Right cardiac atrium (tissue), 5 donors: ENCODE measurements around the gene RRH. TPM values are rescaled to one million over a fixed set of nuclear protein-coding genes. Genes with fewer than 3 reads are reported as not detected.
"Not testable (repeated sequence)": the region's sequence is repeated elsewhere in the genome, so short reads cannot be mapped to it uniquely, and the experiment has no call there.

Source experiments
- ATAC-seq, 2 donors: fragments of 200-7000 bp; cut with Tn5 transposase; one replicate each; pipeline versions ENCODE4 v1.8.0 to v1.9.1; 2020; ENCODE audit warnings: moderate library complexity in 2 of 2, mild to moderate bottlenecking in 1 of 2
- DNase-seq, 3 donors: peaks; one replicate each; pipeline ENCODE4 v3.0.0-alpha.2; 2020
- H3K27ac ChIP-seq: one replicate; pipeline ENCODE4 v1.5.1; 2013; ENCODE audit warnings: mild to moderate bottlenecking, low read length, control low read depth, moderate library complexity
- H3K27me3 ChIP-seq: one replicate; pipeline ENCODE4 v1.6.1; 2013; ENCODE audit not compliant: control insufficient read depth, insufficient read depth
- H3K4me1 ChIP-seq: one replicate; pipeline ENCODE4 v1.6.1; 2013; ENCODE audit warnings: low read length; ENCODE audit not compliant: control insufficient read depth, insufficient read depth
- H3K4me3 ChIP-seq: one replicate; pipeline ENCODE4 v1.5.1; 2013; ENCODE audit warnings: low read length, control low read depth
- H3K9me3 ChIP-seq: one replicate; pipeline ENCODE4 v1.6.1; 2013; ENCODE audit warnings: low read length; ENCODE audit not compliant: control insufficient read depth
- WGBS: extraction: QIAGEN DNeasy Blood & Tissue Kit; methylation state at CpG from one replicate; pipeline ENCODE4 v1.1.7; 2013; 5-methylcytosine and 5-hydroxymethylcytosine counted together
- intact Hi-C, 4 donors: fragments of 100-400 bp; cut with DNase I; formaldehyde crosslinking; loops; one replicate each; pipeline versions ENCODE4 v1.11.0 to v1.14.0; 2022 to 2023
- polyA plus RNA-seq: library from polyadenylated mRNA; stranded (reverse); fragments of 200-250 nt; gene quantifications from one replicate; pipeline ENCODE4 v1.2.3, GENCODE V29; 2013
- total RNA-seq, 4 donors: library from RNA; stranded (reverse); fragmentation: NEBNext Ultra II Directional; extraction: Animal tissue kit (Norgen Biotek cat#: 25700); gene quantifications; one replicate each; pipeline ENCODE4 v1.2.1, GENCODE V29; 2021
- donor health status: healthy with polysubstance abuse.
- donor health status: DM: no; HTN: yes; CAD: no.
- donor health status: DM: no; HTN: no; CAD: no.
- donor health status: DM: no; HTN: yes; CAD: no; lungs with severe emphysema.
- donor health status: DM: yes; HTN: yes; CAD: no.

Gene RRH
- total and polyA plus RNA-seq, 5 donors, result 0.21 to 0.23 TPM; not detected in 3

DNA sequence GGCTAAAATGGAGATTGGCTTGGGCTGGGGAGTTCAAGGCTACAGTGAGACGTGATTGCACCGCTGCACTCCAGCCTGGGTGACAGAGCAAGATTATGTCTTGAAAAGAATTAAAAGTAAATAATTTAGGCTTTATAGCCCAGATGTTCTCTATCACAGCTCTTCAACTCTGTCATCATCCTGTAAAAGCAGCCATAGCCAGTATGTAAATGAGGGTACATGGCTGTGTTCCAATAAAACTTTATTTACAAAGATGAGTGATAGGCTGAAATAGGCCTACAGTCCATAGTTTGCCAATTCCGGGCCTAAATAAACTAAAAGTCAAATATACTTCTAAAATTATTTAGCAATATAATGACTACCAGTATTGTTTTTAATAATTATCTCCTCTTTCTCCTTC is 9.2 kb downstream of the RRH start:
- H3K27me3 ChIP-seq, result no peaks in the 10 kb centered on the region
- H3K9me3 ChIP-seq, result no peaks in the 10 kb centered on the region
- DNase-seq (no peak), ATAC-seq (no peak)
- no peak overlapping the region for H3K4me3 ChIP-seq
- intact Hi-C loops, result no loop called here
- H3K4me1 ChIP-seq, result no peaks in the 10 kb centered on the region
- WGBS, result 77% methylated on average over 3 of the region's 3 CpGs
- no peak overlapping the region for H3K27ac ChIP-seq

DNA sequence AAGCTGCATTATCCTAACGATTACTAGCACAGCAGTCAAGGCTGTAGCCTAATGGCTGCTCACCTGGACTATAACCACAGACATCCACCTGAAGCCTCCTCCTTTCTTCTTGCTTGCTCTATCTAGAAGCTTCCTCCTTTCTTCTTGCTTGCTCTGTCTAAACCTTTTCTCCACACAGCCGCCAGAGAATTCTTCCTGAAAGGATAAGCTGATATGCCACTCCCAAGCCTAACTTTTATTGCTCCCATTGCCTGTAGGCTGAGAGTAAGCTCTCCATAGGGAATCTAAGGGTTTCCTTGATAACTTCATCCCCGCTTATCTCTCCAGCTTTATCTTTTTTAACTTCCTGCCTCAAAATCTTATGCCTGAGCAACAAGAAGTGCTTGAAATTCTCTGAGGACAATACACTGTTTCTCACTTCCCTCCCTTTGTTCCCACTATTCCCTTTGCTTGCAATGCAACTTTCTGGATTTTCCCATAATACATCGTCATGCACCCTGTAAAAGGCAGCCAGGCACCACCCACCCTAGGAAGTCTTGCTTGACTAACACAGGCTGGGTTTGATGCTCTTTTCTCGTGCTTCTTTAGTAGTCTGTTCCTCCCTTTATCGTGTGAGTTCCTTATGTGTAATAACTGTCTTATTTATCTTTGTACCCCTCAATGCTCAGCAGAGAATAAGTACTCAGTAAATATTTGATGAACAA is 18.8 kb downstream of the RRH start:
- no peak overlapping the region for H3K27ac ChIP-seq
- H3K27me3 ChIP-seq, result no peaks in the 10 kb centered on the region
- intact Hi-C loops, result no loop called here
- WGBS, result 32% methylated on average over 6 of the region's 6 CpGs
- H3K4me3 ChIP-seq, result no peak overlapping the region
- no peaks in the 10 kb centered on the region for H3K9me3 ChIP-seq
- no peaks in the 10 kb centered on the region for H3K4me1 ChIP-seq
- ATAC-seq, result no peak
- no peak for DNase-seq

- DNase-seq (no peak), ATAC-seq (no peak)
- no peak within 1 kb of the TSS for H3K27ac ChIP-seq
- no peaks in the 10 kb centered on the region for H3K4me1 ChIP-seq
- no peaks in the 10 kb centered on the region for H3K27me3 ChIP-seq
- intact Hi-C loops, result no loop called here
- H3K9me3 ChIP-seq, result no peaks in the 10 kb centered on the region
- H3K4me3 ChIP-seq, result no peak within 1 kb of the TSS
- 84% methylated on average over 5 of the region's 5 CpGs for WGBS
Measured at GRCh38 chr4:109847896-109848442, 20.2 kb downstream of the RRH start, which contains the start of gene LRIT3. TSS of gene LRIT3 (plus strand) at chr4:109848107. CDS start at chr4:109848202, 95 bp downstream.

DNA sequence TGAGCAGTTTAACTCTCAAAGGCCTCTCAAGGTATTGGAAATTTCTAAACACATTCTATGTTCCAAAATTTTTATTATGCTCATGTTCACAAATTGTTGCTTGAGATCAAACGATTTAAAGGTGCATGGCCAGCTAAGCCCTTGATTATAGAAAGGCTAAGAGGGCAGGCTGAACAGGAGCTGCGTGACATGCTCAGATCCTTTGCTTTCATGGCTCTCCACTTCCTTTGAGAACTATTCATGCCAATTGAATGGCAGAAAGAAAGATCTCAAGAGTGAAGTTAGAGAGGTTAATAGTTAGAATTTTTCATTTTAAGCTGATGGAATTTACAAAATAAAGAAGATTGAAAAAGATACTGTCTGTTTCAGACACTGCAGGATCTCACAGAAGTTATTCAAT is 20.7 kb downstream of the RRH start:
- intact Hi-C loops, result no loop called here
- Histone ChIP-seq H3K27me3 (no peaks in the 10 kb centered on the region), H3K27ac (no peak overlapping the region), H3K9me3 (no peaks in the 10 kb centered on the region), H3K4me3 (no peak overlapping the region), H3K4me1 (no peaks in the 10 kb centered on the region)
- no peak for DNase-seq
- ATAC-seq, result no peak
- WGBS, result 74% methylated on average over 2 of the region's 2 CpGs

GRCh38 chr4:109850601-109851000 is 22.8 kb downstream of the RRH start:
- no peak for DNase-seq
- ATAC-seq, result no peak
- 75% methylated on average over 5 of the region's 5 CpGs for WGBS
- no peaks in the 10 kb centered on the region for H3K4me1 ChIP-seq
- intact Hi-C loops, result no loop called here
- no peaks in the 10 kb centered on the region for H3K27me3 ChIP-seq
- no peak overlapping the region for H3K27ac ChIP-seq
- no peaks in the 10 kb centered on the region for H3K9me3 ChIP-seq
- H3K4me3 ChIP-seq, result no peak overlapping the region

- H3K27ac ChIP-seq, H3K27me3 ChIP-seq, intact Hi-C loops, H3K9me3 ChIP-seq, ATAC-seq, H3K4me3 ChIP-seq, H3K4me1 ChIP-seq, DNase-seq: not testable (repeated sequence)
- 88% methylated on average over 4 of the region's 4 CpGs for WGBS
Measured at GRCh38 chr4:109859426-109860300, 31.9 kb downstream of the RRH start.

DNA sequence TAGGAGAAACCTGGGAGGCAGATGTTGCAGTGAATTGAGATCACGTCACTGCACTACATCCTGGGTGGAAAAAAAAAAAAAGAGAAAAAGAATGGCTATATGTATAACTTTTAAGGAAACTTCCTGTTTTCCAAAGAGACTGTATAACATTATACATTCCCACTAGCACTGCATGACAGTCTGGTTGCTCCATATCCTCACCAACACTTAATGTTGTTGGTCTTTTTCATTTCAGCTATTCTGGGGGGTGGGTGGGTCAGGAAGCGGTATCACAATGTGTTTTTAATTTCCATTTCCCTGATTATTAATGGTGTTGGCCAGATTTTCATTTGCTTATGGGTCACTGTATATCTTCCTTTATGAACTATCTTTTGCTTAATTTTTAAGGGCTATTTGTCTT is 33.5 kb downstream of the RRH start:
- Histone ChIP-seq H3K4me1 (no peaks in the 10 kb centered on the region), H3K4me3 (no peak overlapping the region), H3K27me3 (no peaks in the 10 kb centered on the region), H3K9me3 (no peaks in the 10 kb centered on the region), H3K27ac (no peak overlapping the region)
- WGBS, result 93% methylated on average over 2 of the region's 2 CpGs
- ATAC-seq, result no peak
- intact Hi-C loops, result no loop called here
- DNase-seq, result no peak

- H3K9me3 ChIP-seq, result no peaks in the 10 kb centered on the region
- no peaks in the 10 kb centered on the region for H3K4me1 ChIP-seq
- H3K27ac ChIP-seq, result no peak overlapping the region
- no peak overlapping the region for H3K4me3 ChIP-seq
- H3K27me3 ChIP-seq, result no peaks in the 10 kb centered on the region
- 87% methylated on average over 3 of the region's 3 CpGs for WGBS
- intact Hi-C loops, result no loop called here
- ATAC-seq, result no peak
- DNase-seq, result no peak
Measured at GRCh38 chr4:109861916-109862511, 34.2 kb downstream of the RRH start.

DNA sequence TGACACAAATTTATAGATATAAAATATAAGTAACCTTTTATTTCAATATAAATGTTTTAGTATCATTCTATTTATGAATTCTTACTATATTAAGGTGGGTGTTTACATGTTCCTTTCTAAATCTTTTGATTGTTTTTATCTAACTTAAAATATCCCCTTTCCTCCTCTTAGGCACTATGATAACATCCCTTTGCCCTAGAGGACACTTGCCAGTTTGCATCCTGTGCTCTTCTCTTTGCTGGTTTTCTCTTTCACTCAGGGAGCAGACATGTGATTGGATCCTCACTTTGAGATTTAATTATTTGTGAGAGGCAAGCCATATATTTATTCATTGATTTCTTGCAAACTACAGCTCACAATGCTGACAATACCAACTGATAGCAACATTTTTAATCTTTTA is 36.4 kb downstream of the RRH start:
- Histone ChIP-seq H3K27me3 (no peaks in the 10 kb centered on the region), H3K4me1 (no peaks in the 10 kb centered on the region), H3K9me3 (no peaks in the 10 kb centered on the region), H3K27ac (no peak overlapping the region), H3K4me3 (no peak overlapping the region)
- no peak for DNase-seq
- no peak for ATAC-seq
- intact Hi-C loops, result no loop called here

GRCh38 chr4:109870061-109870460 is 42.3 kb downstream of the RRH start:
- intact Hi-C loops, result no loop called here
- Histone ChIP-seq H3K27me3 (no peaks in the 10 kb centered on the region), H3K9me3 (no peaks in the 10 kb centered on the region), H3K4me1 (no peaks in the 10 kb centered on the region), H3K27ac (no peak overlapping the region), H3K4me3 (no peak overlapping the region)
- 95% methylated on average over 5 of the region's 5 CpGs for WGBS
- ATAC-seq, result no peak
- no peak for DNase-seq

- Histone ChIP-seq H3K9me3 (no peaks in the 10 kb centered on the region), H3K27me3 (no peaks in the 10 kb centered on the region), H3K4me1 (no peaks in the 10 kb centered on the region), H3K4me3 (no peak overlapping the region), H3K27ac (no peak overlapping the region)
- WGBS, result 92% methylated on average over 2 of the region's 2 CpGs
- intact Hi-C loops, result no loop called here
- ATAC-seq, result no peak
- DNase-seq, result no peak
Measured at GRCh38 chr4:109872065-109872464, 44.3 kb downstream of the RRH start.
